Measurements from ENCODE around the gene PACSIN3. TPM values are rescaled to one million over a fixed set of nuclear protein-coding genes. Genes with fewer than 3 reads are reported as not detected.
"Not testable (repeated sequence)": the region's sequence is repeated elsewhere in the genome, so short reads cannot be mapped to it uniquely, and the experiment has no call there.

Gene PACSIN3
- total and polyA plus RNA-seq, 7 donors = 1.2 to 78.3 (median 56.0) TPM

DNA sequence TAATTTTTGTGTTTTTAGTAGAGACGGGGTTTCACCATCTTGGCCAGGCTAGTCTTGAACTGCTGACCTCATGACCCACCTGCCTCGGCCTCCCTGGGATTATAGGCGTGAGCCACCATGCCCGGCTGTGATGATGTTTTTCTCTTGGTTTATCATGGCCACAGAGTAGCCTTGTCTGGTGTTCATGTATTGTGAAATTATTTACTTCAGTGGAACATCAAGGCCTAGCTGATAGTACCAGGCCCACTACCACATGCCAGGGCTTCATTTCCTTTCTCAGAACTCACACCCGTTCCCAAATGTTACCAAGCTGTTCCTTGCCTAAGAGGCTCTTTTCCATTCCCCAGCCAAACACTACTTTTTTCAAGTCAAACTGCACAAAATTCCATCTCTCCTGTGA is 22.4 kb upstream of the PACSIN3 start:
- Histone ChIP-seq H3K4me3 (no peak overlapping the region), H3K4me1 (peaks cover 0 to 13% (median 2%) of the 10 kb centered on the region in 4 donors), H3K36me3 (no peaks in the 10 kb centered on the region), H3K27me3 (no peaks in the 10 kb centered on the region), H3K9me3 (no peaks in the 10 kb centered on the region), H3K27ac (no peak overlapping the region)
- no peak for DNase-seq
- no peak for TF ChIP-seq EP300 (IDR thresholded peaks at IDR 0.05)
- no peak for TF ChIP-seq POLR2AphosphoS5 (IDR thresholded peaks at IDR 0.05)
- TF ChIP-seq, protein P1, sequence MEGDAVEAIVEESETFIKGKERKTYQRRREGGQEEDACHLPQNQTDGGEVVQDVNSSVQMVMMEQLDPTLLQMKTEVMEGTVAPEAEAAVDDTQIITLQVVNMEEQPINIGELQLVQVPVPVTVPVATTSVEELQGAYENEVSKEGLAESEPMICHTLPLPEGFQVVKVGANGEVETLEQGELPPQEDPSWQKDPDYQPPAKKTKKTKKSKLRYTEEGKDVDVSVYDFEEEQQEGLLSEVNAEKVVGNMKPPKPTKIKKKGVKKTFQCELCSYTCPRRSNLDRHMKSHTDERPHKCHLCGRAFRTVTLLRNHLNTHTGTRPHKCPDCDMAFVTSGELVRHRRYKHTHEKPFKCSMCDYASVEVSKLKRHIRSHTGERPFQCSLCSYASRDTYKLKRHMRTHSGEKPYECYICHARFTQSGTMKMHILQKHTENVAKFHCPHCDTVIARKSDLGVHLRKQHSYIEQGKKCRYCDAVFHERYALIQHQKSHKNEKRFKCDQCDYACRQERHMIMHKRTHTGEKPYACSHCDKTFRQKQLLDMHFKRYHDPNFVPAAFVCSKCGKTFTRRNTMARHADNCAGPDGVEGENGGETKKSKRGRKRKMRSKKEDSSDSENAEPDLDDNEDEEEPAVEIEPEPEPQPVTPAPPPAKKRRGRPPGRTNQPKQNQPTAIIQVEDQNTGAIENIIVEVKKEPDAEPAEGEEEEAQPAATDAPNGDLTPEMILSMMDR (IDR thresholded peaks at IDR 0.05) = no peak
- TF ChIP-seq POLR2A (IDR thresholded peaks at IDR 0.05) = no peak
- intact Hi-C loops (cut with DNase I) = no loop called here
- WGBS, 2 donors = 94% methylated on average over 5 of the region's 5 CpGs

DNA sequence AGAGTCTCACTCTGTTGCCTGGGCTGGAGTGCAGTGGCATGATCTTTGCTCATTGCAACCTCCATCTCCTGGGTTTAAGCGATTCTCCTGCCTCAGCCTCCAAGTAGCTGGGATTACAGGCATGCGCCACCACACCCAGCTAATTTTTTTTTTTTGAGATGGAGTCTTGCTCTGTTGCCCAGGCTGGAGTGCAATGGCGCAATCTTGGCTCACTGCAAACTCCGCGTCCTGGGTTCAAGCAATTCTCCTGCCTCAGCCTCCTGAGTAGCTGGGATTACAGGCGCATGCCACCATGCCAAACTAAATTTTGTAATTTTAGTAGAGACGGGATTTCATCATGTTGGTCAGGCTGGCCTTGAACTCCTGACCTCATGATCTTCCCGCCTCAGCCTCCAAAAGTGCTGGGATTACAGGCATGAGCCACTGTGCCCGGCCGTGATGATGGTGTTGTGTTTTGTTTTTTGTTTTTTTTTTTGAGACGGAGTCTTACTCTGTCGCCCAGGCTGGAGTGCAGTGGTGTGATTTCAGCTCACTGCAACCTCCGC is 21.8 kb upstream of the PACSIN3 start:
- H3K27me3 ChIP-seq; intact Hi-C loops (cut with DNase I); H3K9me3 ChIP-seq; H3K4me3 ChIP-seq; H3K27ac ChIP-seq; H3K36me3 ChIP-seq; DNase-seq: not testable (repeated sequence)
- WGBS, 2 donors = 95% methylated on average over 13 of the region's 13 CpGs
- peaks cover 0 to 11% (median 2%) of the 10 kb centered on the region in 4 donors for H3K4me1 ChIP-seq

DNA sequence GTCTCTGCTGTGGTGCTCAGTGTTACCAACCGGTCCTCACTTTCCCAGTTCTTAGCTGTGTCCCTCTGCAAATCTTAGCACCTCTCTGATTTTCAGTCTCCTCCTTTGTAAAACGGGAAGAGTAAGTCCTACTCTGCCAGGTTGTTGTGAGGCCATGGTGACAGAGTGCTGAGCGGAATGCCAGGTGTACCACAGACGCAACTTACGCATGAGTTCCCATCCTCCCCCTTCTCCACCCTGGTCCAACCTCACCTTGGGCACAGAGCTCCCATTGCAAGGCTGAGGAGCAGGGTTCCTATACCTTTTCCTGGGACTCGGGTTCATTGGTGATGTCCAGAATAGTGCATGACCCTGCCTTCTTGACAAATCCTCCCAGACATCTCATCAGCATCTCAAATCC is 21.2 kb upstream of the PACSIN3 start:
- TF ChIP-seq POLR2A (IDR thresholded peaks at IDR 0.05) (no peak), POLR2AphosphoS5 (IDR thresholded peaks at IDR 0.05) (no peak), EP300 (IDR thresholded peaks at IDR 0.05) (no peak)
- TF ChIP-seq, protein P1 (IDR thresholded peaks at IDR 0.05) = no peak
- intact Hi-C loops (cut with DNase I) = no loop called here
- 83 to 93% methylated on average over 6 of the region's 6 CpGs for WGBS, 2 donors

DNA sequence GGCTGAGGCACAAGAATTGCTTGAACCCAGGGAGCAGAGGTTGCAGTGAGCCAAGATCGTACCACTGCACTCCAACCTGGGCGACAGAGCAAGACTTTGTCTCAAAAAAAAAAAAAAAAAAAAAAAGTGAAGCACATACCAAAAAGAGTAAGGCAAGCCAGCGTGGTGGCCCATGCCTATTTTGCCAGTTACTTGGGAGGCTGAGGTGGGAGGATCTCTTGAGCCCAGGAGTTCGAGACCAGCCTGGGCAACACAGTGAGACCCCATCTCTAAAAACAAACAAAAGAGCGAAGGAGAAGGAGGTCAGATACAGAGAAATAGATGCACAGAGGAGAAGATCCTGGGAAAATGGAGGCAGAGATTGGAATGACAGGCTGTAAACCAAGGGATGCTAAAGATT is 20.3 kb upstream of the PACSIN3 start:
- intact Hi-C loops (cut with DNase I); H3K27ac ChIP-seq; H3K4me3 ChIP-seq; DNase-seq; H3K36me3 ChIP-seq; H3K9me3 ChIP-seq; H3K27me3 ChIP-seq: not testable (repeated sequence)
- WGBS, 2 donors = 91% methylated on average over 5 of the region's 5 CpGs
- H3K4me1 ChIP-seq = peaks cover 0 to 11% (median 2%) of the 10 kb centered on the region in 4 donors

More for the DNA sequence above, 21.2 kb upstream of the PACSIN3 start:
- Histone ChIP-seq H3K36me3 (no peaks in the 10 kb centered on the region), H3K4me3 (no peak overlapping the region), H3K9me3 (no peaks in the 10 kb centered on the region), H3K27me3 (no peaks in the 10 kb centered on the region), H3K27ac (no peak overlapping the region), H3K4me1 (peaks cover 0 to 11% (median 2%) of the 10 kb centered on the region in 4 donors)
- no peak for DNase-seq

DNA sequence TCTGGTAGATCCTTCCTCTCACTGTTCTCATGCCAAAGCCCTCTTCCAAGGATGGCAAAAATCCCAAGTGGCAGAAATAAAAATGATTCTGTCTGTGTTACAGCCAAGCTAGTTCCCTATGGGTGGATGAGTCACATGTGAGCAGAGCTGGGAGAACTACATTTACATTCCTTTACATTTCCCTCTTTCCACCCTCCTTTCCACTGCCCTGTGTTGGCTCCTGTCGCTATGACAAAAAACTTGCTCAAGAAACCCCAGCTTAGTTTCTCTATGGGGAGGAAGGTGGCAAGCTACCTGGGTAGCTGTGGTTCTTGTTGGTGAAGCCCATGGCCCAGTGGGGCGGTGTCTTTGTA is 18.4 kb upstream of the PACSIN3 start:
- no peaks in the 10 kb centered on the region for H3K36me3 ChIP-seq
- no peaks in the 10 kb centered on the region for H3K27me3 ChIP-seq
- H3K27ac ChIP-seq = peak overlapping the region in 2 of 4 donors; percentile 1 to 41
- WGBS, 2 donors = 84 to 86% methylated on average over 2 of the region's 2 CpGs
- H3K4me3 ChIP-seq = no peak overlapping the region
- TF ChIP-seq EP300 (IDR thresholded peaks at IDR 0.05) = no peak
- TF ChIP-seq POLR2A (IDR thresholded peaks at IDR 0.05) = no peak
- TF ChIP-seq, protein P1 (IDR thresholded peaks at IDR 0.05) = no peak
- TF ChIP-seq POLR2AphosphoS5 (IDR thresholded peaks at IDR 0.05) = no peak
- H3K9me3 ChIP-seq = no peaks in the 10 kb centered on the region
- H3K4me1 ChIP-seq = peaks cover 0 to 11% (median 2%) of the 10 kb centered on the region in 4 donors
- intact Hi-C loops (cut with DNase I) = no loop called here
- DNase-seq = no peak

DNA sequence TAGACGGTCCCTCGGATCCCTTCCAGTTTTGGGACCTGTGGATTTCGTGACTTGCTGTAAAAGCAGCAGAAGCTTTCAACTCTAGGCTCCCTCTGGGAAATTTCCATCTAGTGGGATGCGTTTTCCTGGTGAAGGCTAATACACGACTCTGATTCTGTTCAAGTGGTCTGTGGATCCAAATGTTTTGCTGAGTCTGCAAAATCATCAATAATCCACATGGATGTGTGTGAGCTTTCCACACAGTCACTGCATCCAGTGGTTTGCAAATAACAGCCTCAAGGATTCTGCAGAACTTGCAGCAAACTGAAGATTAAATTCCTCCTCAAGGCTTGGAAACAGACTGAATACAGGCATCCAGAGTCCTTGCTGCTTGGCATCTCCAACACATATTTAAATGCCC is 16.3 kb upstream of the PACSIN3 start:
- TF ChIP-seq POLR2A (IDR thresholded peaks at IDR 0.05) (no peak), EP300 (IDR thresholded peaks at IDR 0.05) (no peak), POLR2AphosphoS5 (IDR thresholded peaks at IDR 0.05) (no peak)
- TF ChIP-seq, protein P1 (IDR thresholded peaks at IDR 0.05) = no peak
- 84 to 85% methylated on average over 5 of the region's 5 CpGs for WGBS, 2 donors
- H3K36me3 ChIP-seq = no peaks in the 10 kb centered on the region
- H3K4me1 ChIP-seq = peaks cover 0 to 11% (median 2%) of the 10 kb centered on the region in 4 donors
- no peaks in the 10 kb centered on the region for H3K9me3 ChIP-seq
- no peaks in the 10 kb centered on the region for H3K27me3 ChIP-seq
- DNase-seq = no peak
- no peak overlapping the region for H3K4me3 ChIP-seq
- intact Hi-C loops (cut with DNase I) = no loop called here
- no peak overlapping the region for H3K27ac ChIP-seq

Measured in sigmoid colon (tissue), 7 donors.